ENCODE measurements around the gene GUCD1. TPM values are rescaled to one million over a fixed set of nuclear protein-coding genes. Genes with fewer than 3 reads are reported as not detected.

Gene GUCD1
- polyA plus RNA-seq, 3 donors, result 87.7 to 98.2 (median 88.1) TPM

GRCh38 chr22:24591286-24591830, 36.4 kb upstream of the GUCD1 start:
- no peak for DNase-seq (ENCODE audit: low read depth in 3 of 3, low spot score in 2 of 3)

GRCh38 chr22:24590596-24591173, 35.7 kb upstream of the GUCD1 start:
- DNase-seq (ENCODE audit: low read depth in 3 of 3, low spot score in 2 of 3), result no peak

- DNase-seq (ENCODE audit: low read depth in 3 of 3, low spot score in 2 of 3), result no peak
Measured at GRCh38 chr22:24589518-24590030, 34.6 kb upstream of the GUCD1 start.

GRCh38 chr22:24588757-24589481, 34.0 kb upstream of the GUCD1 start:
- DNase-seq (ENCODE audit: low read depth in 3 of 3, low spot score in 2 of 3), result no peak

GRCh38 chr22:24588381-24588756, 33.4 kb upstream of the GUCD1 start:
- no peak for DNase-seq (ENCODE audit: low read depth in 3 of 3, low spot score in 2 of 3)

GRCh38 chr22:24587948-24588347, 33.0 kb upstream of the GUCD1 start:
- no peak for DNase-seq (ENCODE audit: low read depth in 3 of 3, low spot score in 2 of 3)

GRCh38 chr22:24587251-24587650, 32.3 kb upstream of the GUCD1 start:
- no peak for DNase-seq (ENCODE audit: low read depth in 3 of 3, low spot score in 2 of 3)

GRCh38 chr22:24585927-24586546, 31.1 kb upstream of the GUCD1 start:
- DNase-seq (ENCODE audit: low read depth in 3 of 3, low spot score in 2 of 3), result no peak

GRCh38 chr22:24585461-24585860, 30.5 kb upstream of the GUCD1 start:
- DNase-seq (ENCODE audit: low read depth in 3 of 3, low spot score in 2 of 3), result no peak

GRCh38 chr22:24584871-24585411, 30.0 kb upstream of the GUCD1 start:
- DNase-seq (ENCODE audit: low read depth in 3 of 3, low spot score in 2 of 3), result no peak

GRCh38 chr22:24584166-24584790, 29.3 kb upstream of the GUCD1 start:
- no peak for DNase-seq (ENCODE audit: low read depth in 3 of 3, low spot score in 2 of 3)

- no peak for DNase-seq (ENCODE audit: low read depth in 3 of 3, low spot score in 2 of 3)
Measured at GRCh38 chr22:24583221-24584165, 28.6 kb upstream of the GUCD1 start.

GRCh38 chr22:24582056-24582814, 27.3 kb upstream of the GUCD1 start:
- no peak for DNase-seq (ENCODE audit: low read depth in 3 of 3, low spot score in 2 of 3)

GRCh38 chr22:24580276-24580675, 25.3 kb upstream of the GUCD1 start:
- no peak for DNase-seq (ENCODE audit: low read depth in 3 of 3, low spot score in 2 of 3)

GRCh38 chr22:24579258-24579601, 24.3 kb upstream of the GUCD1 start:
- no peak for DNase-seq (ENCODE audit: low read depth in 3 of 3, low spot score in 2 of 3)

- no peak for DNase-seq (ENCODE audit: low read depth in 3 of 3, low spot score in 2 of 3)
Measured at GRCh38 chr22:24578355-24579257, 23.7 kb upstream of the GUCD1 start.

GRCh38 chr22:24576778-24577177, 21.8 kb upstream of the GUCD1 start:
- no peak for DNase-seq (ENCODE audit: low read depth in 3 of 3, low spot score in 2 of 3)

GRCh38 chr22:24571266-24571665, 16.3 kb upstream of the GUCD1 start:
- DNase-seq (ENCODE audit: low read depth in 3 of 3, low spot score in 2 of 3), result no peak

Data from right renal cortex interstitium (tissue), 3 donors.